Prostate gland (tissue), 2 donors: ENCODE results near the gene KIAA0232.

ENCODE experiments used
- POLR2AphosphoS5 ChIP-seq: sonication (generic); formaldehyde crosslinking; IDR thresholded peaks from one replicate; pipeline ENCODE4 v1.6.1; 2017; ENCODE audit warnings: antibody characterized with exemption
- TF ChIP-seq, protein P1 (sequence below), 4 experiments: fragments of 200-600 bp in 2 of 4; fragments of 450-650 bp in 2 of 4; sonication (generic) in 2 of 4; IDR thresholded peaks; 1 replicate in 3 of 4; 2 replicates in 1 of 4; pipeline ENCODE4 v1.5.1; 2016 to 2019; ENCODE audit warnings: antibody characterized with exemption in 4 of 4, mild to moderate bottlenecking in 2 of 4, moderate library complexity in 2 of 4

DNA sequence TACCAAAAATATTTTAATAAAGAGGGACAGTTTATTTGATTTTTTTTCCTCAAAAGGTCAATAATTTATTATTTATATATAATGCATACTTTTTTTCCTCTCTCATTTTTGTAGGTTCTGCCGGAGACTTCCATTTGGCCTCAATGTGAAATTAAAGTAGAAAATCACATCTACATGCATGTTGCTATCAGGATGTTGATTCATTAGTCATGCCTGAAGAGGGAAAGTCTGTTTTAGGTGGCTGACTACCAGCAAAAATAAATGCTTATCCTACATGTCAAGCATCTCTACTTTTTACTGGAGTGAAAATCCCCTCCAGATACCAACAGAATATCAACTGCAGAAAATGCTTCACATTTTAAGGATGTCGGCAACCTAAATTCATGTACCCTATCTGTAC lies 41.5 kb downstream of the KIAA0232 start:
- no peak for TF ChIP-seq POLR2AphosphoS5
- TF ChIP-seq, protein P1, sequence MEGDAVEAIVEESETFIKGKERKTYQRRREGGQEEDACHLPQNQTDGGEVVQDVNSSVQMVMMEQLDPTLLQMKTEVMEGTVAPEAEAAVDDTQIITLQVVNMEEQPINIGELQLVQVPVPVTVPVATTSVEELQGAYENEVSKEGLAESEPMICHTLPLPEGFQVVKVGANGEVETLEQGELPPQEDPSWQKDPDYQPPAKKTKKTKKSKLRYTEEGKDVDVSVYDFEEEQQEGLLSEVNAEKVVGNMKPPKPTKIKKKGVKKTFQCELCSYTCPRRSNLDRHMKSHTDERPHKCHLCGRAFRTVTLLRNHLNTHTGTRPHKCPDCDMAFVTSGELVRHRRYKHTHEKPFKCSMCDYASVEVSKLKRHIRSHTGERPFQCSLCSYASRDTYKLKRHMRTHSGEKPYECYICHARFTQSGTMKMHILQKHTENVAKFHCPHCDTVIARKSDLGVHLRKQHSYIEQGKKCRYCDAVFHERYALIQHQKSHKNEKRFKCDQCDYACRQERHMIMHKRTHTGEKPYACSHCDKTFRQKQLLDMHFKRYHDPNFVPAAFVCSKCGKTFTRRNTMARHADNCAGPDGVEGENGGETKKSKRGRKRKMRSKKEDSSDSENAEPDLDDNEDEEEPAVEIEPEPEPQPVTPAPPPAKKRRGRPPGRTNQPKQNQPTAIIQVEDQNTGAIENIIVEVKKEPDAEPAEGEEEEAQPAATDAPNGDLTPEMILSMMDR (IDR thresholded peaks at IDR 0.05): no peak
